Small intestine (tissue), 7 donors: ENCODE data around the gene TMX1. TPM values are rescaled to one million over a fixed set of nuclear protein-coding genes. Genes with fewer than 3 reads are reported as not detected.

Experiments used
- DNase-seq, 2 donors: peaks; one replicate each; pipeline versions ENCODE4 v3.0.0 to v3.0.0-alpha.2; 2013
- FAIRE-seq: peaks from 2 replicates; lab custom pipeline; 2012; peaks lifted over from hg19 to GRCh38; lab: Jason Lieb, UNC
- H3K27ac ChIP-seq, 3 donors: one replicate each; pipeline ENCODE4 v1.5.1; 2013; ENCODE audit warnings: low read length in 2 of 3, mild to moderate bottlenecking in 2 of 3, control low read depth in 1 of 3, inconsistent platforms in 1 of 3, low read depth in 1 of 3, moderate library complexity in 1 of 3
- H3K27me3 ChIP-seq, 3 donors: one replicate each; pipeline ENCODE4 v1.6.1; 2013; ENCODE audit warnings: low read length in 3 of 3, inconsistent platforms in 1 of 3; ENCODE audit not compliant: control insufficient read depth in 3 of 3, insufficient read depth in 3 of 3
- H3K36me3 ChIP-seq, 3 donors: one replicate each; pipeline ENCODE4 v1.6.1; 2013; ENCODE audit warnings: low read length in 3 of 3, inconsistent platforms in 1 of 3, low read depth in 1 of 3, mild to moderate bottlenecking in 1 of 3, moderate library complexity in 1 of 3; ENCODE audit not compliant: control insufficient read depth in 3 of 3, insufficient read depth in 2 of 3
- H3K4me1 ChIP-seq, 3 donors: one replicate each; pipeline ENCODE4 v1.6.1; 2013; ENCODE audit warnings: low read length in 2 of 3, inconsistent platforms in 1 of 3, low read depth in 1 of 3, mild to moderate bottlenecking in 1 of 3, moderate library complexity in 1 of 3; ENCODE audit not compliant: control insufficient read depth in 3 of 3, insufficient read depth in 2 of 3
- H3K4me3 ChIP-seq, 3 donors: one replicate each; pipeline ENCODE4 v1.5.1; 2013; ENCODE audit warnings: low read length in 3 of 3, control low read depth in 1 of 3, inconsistent platforms in 1 of 3, low read depth in 1 of 3, mild to moderate bottlenecking in 1 of 3, moderate library complexity in 1 of 3
- H3K9me3 ChIP-seq, 2 donors: one replicate each; pipeline ENCODE4 v1.6.1; 2013; ENCODE audit warnings: low read depth in 1 of 2, low read length in 1 of 2; ENCODE audit not compliant: control insufficient read depth in 2 of 2, insufficient read depth in 1 of 2
- WGBS, 3 donors: extraction: QIAGEN DNeasy Blood & Tissue Kit; methylation state at CpG; one replicate each; pipeline ENCODE4 v1.1.7; 2013; 5-methylcytosine and 5-hydroxymethylcytosine counted together
- polyA plus RNA-seq, 4 donors: library from polyadenylated mRNA; stranded (reverse) in 3 of 4; unstranded in 1 of 4; fragments of 200-250 nt in 3 of 4; fragments of 120-200 nt in 1 of 4; gene quantifications; one replicate each; pipeline versions ENCODE4 v1.2.1 to v1.2.3, GENCODE V29; 2013
- donor health status: healthy with polysubstance abuse.
- donor health status: control.
- donor health status: control.
- donor health status: Bipolar disorder and iron deficiency.
- donor health status: healthy.

Gene TMX1
- polyA plus RNA-seq, 4 donors, result 5.1 to 37.3 (median 12.7) TPM

DNA sequence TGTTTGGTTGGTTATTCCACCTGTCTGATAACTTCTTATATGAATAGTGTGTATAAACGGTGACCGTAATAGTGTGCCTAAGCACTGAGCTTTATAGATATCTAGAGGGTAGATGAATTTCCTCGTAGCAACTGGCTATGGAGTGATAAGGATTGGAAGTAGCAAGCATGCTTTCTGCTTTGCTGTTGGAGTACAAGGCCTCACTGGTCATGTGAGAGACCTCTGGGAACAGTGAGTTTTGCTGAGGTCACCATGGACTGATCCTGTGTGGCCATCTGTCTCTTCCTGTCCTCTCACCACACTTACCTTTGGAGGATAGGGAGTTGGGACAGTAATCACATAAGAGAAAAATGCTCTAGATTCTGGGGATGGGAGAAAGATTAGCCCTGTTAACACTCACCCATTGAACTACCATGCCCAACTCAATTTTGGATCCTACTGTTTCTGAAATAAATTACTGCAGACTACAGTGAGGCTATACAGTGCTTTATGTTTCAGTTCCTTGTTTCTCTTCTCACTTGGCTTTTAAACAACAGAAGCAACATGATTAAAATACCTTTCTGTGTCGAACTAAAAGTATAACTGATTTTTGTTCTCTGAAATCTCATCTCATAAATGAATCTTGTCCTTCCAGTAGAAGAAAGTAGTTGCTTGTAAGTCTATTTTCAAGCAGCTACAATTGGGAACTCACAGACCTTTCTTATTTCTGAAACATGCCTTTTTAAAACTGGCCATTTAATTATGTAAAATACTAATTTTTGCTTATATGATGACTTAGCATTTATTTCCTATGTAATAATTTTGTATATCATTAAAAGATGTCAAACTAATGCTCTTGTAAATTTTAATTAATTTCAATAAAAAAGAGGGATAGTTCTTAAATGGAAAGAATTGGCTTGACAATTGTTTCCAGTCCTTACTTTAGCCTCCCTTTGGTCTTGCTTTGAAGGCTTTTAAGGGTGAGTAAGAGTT, 8.3 kb downstream of the TMX1 start:
- Histone ChIP-seq H3K4me1 (no peaks in the 10 kb centered on the region), H3K4me3 (no peak overlapping the region), H3K36me3 (peaks cover 0 to 11% (median 4%) of the 10 kb centered on the region in 3 donors), H3K9me3 (no peaks in the 10 kb centered on the region), H3K27me3 (no peaks in the 10 kb centered on the region), H3K27ac (no peak overlapping the region)
- DNase-seq, result peak; percentile 5 to 16
- no peak for FAIRE-seq
- 78 to 87% (median 86%) methylated on average over 4 of the region's 4 CpGs for WGBS, 3 donors

DNA sequence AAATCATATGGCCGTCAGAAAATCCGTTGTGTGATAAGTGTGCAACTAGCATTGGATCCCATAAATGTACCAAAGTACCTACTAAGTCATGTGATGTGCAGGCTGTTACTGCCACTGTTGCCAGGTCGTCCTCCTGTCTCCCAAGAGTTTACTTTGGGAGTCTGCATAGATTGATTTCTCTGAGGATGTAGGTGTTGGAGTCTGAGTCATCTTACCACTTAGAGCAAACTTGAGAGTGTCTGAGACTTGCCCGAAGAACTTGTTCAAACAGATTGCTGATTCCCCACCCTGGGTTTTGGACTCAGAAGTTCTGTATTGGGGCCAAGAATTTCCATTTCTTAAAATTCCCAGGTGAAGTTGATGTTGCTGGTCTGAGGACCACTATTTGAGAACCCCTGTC, 11.4 kb downstream of the TMX1 start:
- DNase-seq, result no peak
- H3K27ac ChIP-seq, result no peak overlapping the region
- H3K4me3 ChIP-seq, result no peak overlapping the region
- no peak for FAIRE-seq
- no peaks in the 10 kb centered on the region for H3K4me1 ChIP-seq
- peaks cover 0 to 11% (median 4%) of the 10 kb centered on the region in 3 donors for H3K36me3 ChIP-seq
- H3K27me3 ChIP-seq, result no peaks in the 10 kb centered on the region
- no peaks in the 10 kb centered on the region for H3K9me3 ChIP-seq
- WGBS, 3 donors, result 89 to 93% (median 90%) methylated on average over 4 of the region's 4 CpGs

GRCh38 chr14:51253880-51254279, 13.8 kb downstream of the TMX1 start:
- H3K4me1 ChIP-seq, result no peaks in the 10 kb centered on the region
- H3K4me3 ChIP-seq, result no peak overlapping the region
- FAIRE-seq, result peak; percentile 36
- no peak overlapping the region for H3K27ac ChIP-seq
- no peak for DNase-seq
- H3K27me3 ChIP-seq, result no peaks in the 10 kb centered on the region
- peaks cover 0 to 10% (median 6%) of the 10 kb centered on the region in 3 donors for H3K36me3 ChIP-seq
- H3K9me3 ChIP-seq, result no peaks in the 10 kb centered on the region

DNA sequence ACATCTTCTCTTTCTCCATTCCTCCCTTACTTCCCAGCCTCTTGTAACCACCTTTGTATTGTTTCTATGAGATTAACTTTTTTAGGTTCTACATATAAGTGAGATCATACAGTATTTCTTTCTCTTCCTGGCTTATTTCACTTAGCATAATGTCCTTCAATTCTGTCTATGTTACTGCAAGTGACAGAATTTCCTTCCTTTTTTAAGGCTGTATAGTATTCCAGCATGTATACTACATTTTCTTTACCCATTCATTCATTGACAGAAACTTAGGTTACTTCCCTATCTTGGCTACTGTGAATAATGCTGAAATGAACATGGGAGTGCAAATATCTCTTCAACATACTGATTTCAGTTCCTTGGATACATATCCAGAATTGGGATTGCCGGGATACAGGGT, 18.2 kb downstream of the TMX1 start:
- FAIRE-seq, result no peak
- WGBS, 3 donors, result 95 to 100% (median 96%) methylated on average over 1 of the region's 1 CpG

GRCh38 chr14:51258788-51259187, 18.7 kb downstream of the TMX1 start:
- Histone ChIP-seq H3K36me3 (peaks cover 0 to 6% (median 2%) of the 10 kb centered on the region in 3 donors), H3K9me3 (no peaks in the 10 kb centered on the region), H3K27me3 (no peaks in the 10 kb centered on the region), H3K4me1 (no peaks in the 10 kb centered on the region), H3K4me3 (no peak overlapping the region), H3K27ac (no peak overlapping the region)
- FAIRE-seq, result peak; percentile 73
- DNase-seq, result no peak

More for the DNA sequence above, 18.2 kb downstream of the TMX1 start:
- Histone ChIP-seq H3K27ac (no peak overlapping the region), H3K4me3 (no peak overlapping the region), H3K9me3 (no peaks in the 10 kb centered on the region), H3K27me3 (no peaks in the 10 kb centered on the region), H3K36me3 (peaks cover under 1 to 8% (median 2%) of the 10 kb centered on the region in 3 donors), H3K4me1 (no peaks in the 10 kb centered on the region)
- DNase-seq, result no peak

GRCh38 chr14:51260225-51260624, 20.2 kb downstream of the TMX1 start:
- FAIRE-seq, result no peak
- H3K36me3 ChIP-seq, result peaks cover 0 to 6% (median 2%) of the 10 kb centered on the region in 3 donors
- H3K4me3 ChIP-seq, result no peak overlapping the region
- DNase-seq, result no peak
- H3K27ac ChIP-seq, result no peak overlapping the region
- no peaks in the 10 kb centered on the region for H3K9me3 ChIP-seq
- no peaks in the 10 kb centered on the region for H3K27me3 ChIP-seq
- no peaks in the 10 kb centered on the region for H3K4me1 ChIP-seq
- 92 to 97% (median 94%) methylated on average over 3 of the region's 3 CpGs for WGBS, 3 donors

GRCh38 chr14:51261151-51261550, 21.1 kb downstream of the TMX1 start:
- peaks cover 0 to 6% (median 2%) of the 10 kb centered on the region in 3 donors for H3K36me3 ChIP-seq
- no peaks in the 10 kb centered on the region for H3K9me3 ChIP-seq
- H3K27ac ChIP-seq, result no peak overlapping the region
- H3K4me1 ChIP-seq, result no peaks in the 10 kb centered on the region
- 35 to 66% (median 44%) methylated on average over 2 of the region's 2 CpGs for WGBS, 3 donors
- H3K4me3 ChIP-seq, result no peak overlapping the region
- H3K27me3 ChIP-seq, result no peaks in the 10 kb centered on the region
- DNase-seq (peak in 1 of 2 donors; percentile 11), FAIRE-seq (no peak)

- Histone ChIP-seq H3K27me3 (no peaks in the 10 kb centered on the region), H3K36me3 (peaks cover 0 to 2% (median 0%) of the 10 kb centered on the region in 3 donors), H3K4me1 (no peaks in the 10 kb centered on the region), H3K4me3 (no peak overlapping the region), H3K27ac (no peak overlapping the region), H3K9me3 (no peaks in the 10 kb centered on the region)
- no peak for DNase-seq
- 87 to 91% (median 87%) methylated on average over 2 of the region's 2 CpGs for WGBS, 3 donors
- no peak for FAIRE-seq
Observed at GRCh38 chr14:51262868-51263267, 22.8 kb downstream of the TMX1 start.
